VCaP (cell line): Measurements from ENCODE around the gene DCANP1.

Experiments used
- H3K27ac ChIP-seq: fragments of 450-650 bp; 2 replicates; pipeline ENCODE4 v1.5.1; 2017
- CTCF ChIP-seq: fragments of 450-650 bp; conservative IDR thresholded peaks from 2 replicates; pipeline ENCODE4 v1.5.1; 2017; ENCODE audit warnings: mild to moderate bottlenecking, moderate library complexity

The DCANP1 gene

GRCh38 chr5:135490245-135491037 is 43.3 kb upstream of the DCANP1 start:
- H3K27ac ChIP-seq, result no peak overlapping the region
- no peak for TF ChIP-seq CTCF

GRCh38 chr5:135489466-135490244 is 42.5 kb upstream of the DCANP1 start:
- TF ChIP-seq CTCF, result no peak
- peak overlapping the region; percentile 55 for H3K27ac ChIP-seq

- H3K27ac ChIP-seq, result peak overlapping the region; percentile 55
- TF ChIP-seq CTCF, result no peak
Observed at GRCh38 chr5:135488727-135489465, 41.7 kb upstream of the DCANP1 start.

- peak overlapping the region; percentile 55; the same call in 1 of the 2 replicates for H3K27ac ChIP-seq
- TF ChIP-seq CTCF, result no peak
Observed at GRCh38 chr5:135487839-135488514, 40.8 kb upstream of the DCANP1 start.

- no peak overlapping the region for H3K27ac ChIP-seq
- TF ChIP-seq CTCF, result no peak
Observed at GRCh38 chr5:135487037-135487395, 39.9 kb upstream of the DCANP1 start.

- no peak overlapping the region for H3K27ac ChIP-seq
- no peak for TF ChIP-seq CTCF
Observed at GRCh38 chr5:135486131-135487036, 39.2 kb upstream of the DCANP1 start.
